MCF 10A (cell line): Measurements from ENCODE around the gene GALNT12. TPM values are rescaled to one million over a fixed set of nuclear protein-coding genes. Genes with fewer than 3 reads are reported as not detected.

Experiments used
- BruUV-seq: library from RNA; stranded (reverse); fragments of 400-500 nt; replicated peaks from 2 replicates; lab custom pipeline; 2021; lab: Mats Ljungman, UMichigan
- CTCF ChIA-PET: fragments of 300-600 bp; sonication (Branson Sonifier 250); formaldehyde crosslinking; extraction: SDS; loops from one replicate; lab custom pipeline; 2021; ENCODE audit warnings: antibody characterized with exemption, inconsistent platforms; lab: Yijun Ruan, JAX
- POLR2A ChIA-PET: fragments of 300-600, 350-650 bp; sonication (Branson Sonifier 250); formaldehyde crosslinking; extraction: SDS; loops from one replicate; lab custom pipeline; 2020; ENCODE audit warnings: antibody characterized with exemption, inconsistent platforms; lab: Yijun Ruan, JAX
- DNase-seq: peaks from one replicate; pipeline ENCODE4 v3.0.0-alpha.2; 2018; ENCODE audit not compliant: unreplicated experiment
- H3K27ac Mint-ChIP-seq: one replicate; pipeline ENCODE4 v1.8.0; 2022; ENCODE audit warnings: mild to moderate bottlenecking, low read depth, mixed read lengths; ENCODE audit not compliant: unreplicated experiment
- H3K27me3 Mint-ChIP-seq: one replicate; pipeline ENCODE4 v1.8.0; 2022; ENCODE audit warnings: mixed read lengths; ENCODE audit not compliant: insufficient read depth, unreplicated experiment
- H3K36me3 Mint-ChIP-seq: one replicate; pipeline ENCODE4 v1.8.0; 2022; ENCODE audit warnings: mild to moderate bottlenecking, moderate library complexity, mixed read lengths; ENCODE audit not compliant: insufficient read depth, unreplicated experiment
- H3K4me1 Mint-ChIP-seq: one replicate; pipeline ENCODE4 v1.8.0; 2022; ENCODE audit warnings: mixed read lengths; ENCODE audit not compliant: insufficient read depth, unreplicated experiment
- H3K4me3 Mint-ChIP-seq: one replicate; pipeline ENCODE4 v1.8.0; 2022; ENCODE audit warnings: mild to moderate bottlenecking, moderate library complexity, mixed read lengths; ENCODE audit not compliant: unreplicated experiment
- H3K9me3 Mint-ChIP-seq: one replicate; pipeline ENCODE4 v1.8.0; 2022; ENCODE audit warnings: mixed read lengths; ENCODE audit not compliant: unreplicated experiment
- intact Hi-C: fragments of 100-400 bp; cut with micrococcal nuclease; formaldehyde crosslinking; loops from 2 replicates; pipeline ENCODE4 v1.14.1; 2022
- total RNA-seq: library from RNA; stranded (reverse); gene quantifications from 2 replicates; pipeline ENCODE4 v1.2.3, GENCODE V29; 2022
- TF ChIP-seq, protein P1 (sequence below): fragments of 200-600 bp; IDR thresholded peaks from one replicate; pipeline ENCODE4 v1.8.0; 2022; ENCODE audit warnings: antibody characterized with exemption, mild to moderate bottlenecking; ENCODE audit not compliant: unreplicated experiment

GALNT12 gene
- total RNA-seq, 1 experiment from 2014 or later = not detected

GRCh38 chr9:98818764-98819163 is 11.3 kb downstream of the GALNT12 start:
- Mint-ChIP-seq H3K9me3 (no peaks in the 10 kb centered on the region), H3K4me1 (no peaks in the 10 kb centered on the region), H3K36me3 (no peaks in the 10 kb centered on the region), H3K4me3 (no peak overlapping the region), H3K27me3 (peaks cover 24% of the 10 kb centered on the region), H3K27ac (no peak overlapping the region)
- DNase-seq = no peak
- ChIA-PET CTCF (no interaction called here), POLR2A (interaction anchor here (1.0 kb wide), 1 partner anchor 17 kb away, joined by 3 read pairs; no protein-coding TSS in a partner anchor)
- TF ChIP-seq, protein P1, sequence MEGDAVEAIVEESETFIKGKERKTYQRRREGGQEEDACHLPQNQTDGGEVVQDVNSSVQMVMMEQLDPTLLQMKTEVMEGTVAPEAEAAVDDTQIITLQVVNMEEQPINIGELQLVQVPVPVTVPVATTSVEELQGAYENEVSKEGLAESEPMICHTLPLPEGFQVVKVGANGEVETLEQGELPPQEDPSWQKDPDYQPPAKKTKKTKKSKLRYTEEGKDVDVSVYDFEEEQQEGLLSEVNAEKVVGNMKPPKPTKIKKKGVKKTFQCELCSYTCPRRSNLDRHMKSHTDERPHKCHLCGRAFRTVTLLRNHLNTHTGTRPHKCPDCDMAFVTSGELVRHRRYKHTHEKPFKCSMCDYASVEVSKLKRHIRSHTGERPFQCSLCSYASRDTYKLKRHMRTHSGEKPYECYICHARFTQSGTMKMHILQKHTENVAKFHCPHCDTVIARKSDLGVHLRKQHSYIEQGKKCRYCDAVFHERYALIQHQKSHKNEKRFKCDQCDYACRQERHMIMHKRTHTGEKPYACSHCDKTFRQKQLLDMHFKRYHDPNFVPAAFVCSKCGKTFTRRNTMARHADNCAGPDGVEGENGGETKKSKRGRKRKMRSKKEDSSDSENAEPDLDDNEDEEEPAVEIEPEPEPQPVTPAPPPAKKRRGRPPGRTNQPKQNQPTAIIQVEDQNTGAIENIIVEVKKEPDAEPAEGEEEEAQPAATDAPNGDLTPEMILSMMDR = no peak
- intact Hi-C loops = no loop called here
- no TSS peak for BruUV-seq

DNA sequence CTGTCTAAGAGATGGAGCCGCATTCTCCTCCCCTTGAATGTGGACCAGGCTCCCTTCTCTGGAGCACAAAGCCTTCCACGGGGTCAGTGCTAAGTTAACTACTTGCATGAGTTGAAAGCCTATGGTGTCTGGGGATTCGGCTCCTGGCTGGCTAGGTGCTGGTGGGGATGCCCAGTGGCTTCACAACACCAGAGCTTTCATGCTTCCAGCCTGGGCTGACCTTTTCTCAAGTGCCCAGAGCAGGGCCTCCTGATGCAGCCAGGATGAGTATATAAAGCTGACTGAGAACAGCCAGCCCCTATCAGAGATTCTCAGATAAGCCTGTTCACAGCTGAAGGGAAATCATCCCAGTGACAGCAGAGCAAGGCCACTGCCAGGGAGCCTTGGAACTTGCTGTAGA is 11.8 kb downstream of the GALNT12 start:
- DNase-seq = no peak
- CTCF ChIA-PET = no interaction called here

GRCh38 chr9:98821831-98822230 is 14.4 kb downstream of the GALNT12 start:
- Mint-ChIP-seq H3K9me3 (no peaks in the 10 kb centered on the region), H3K36me3 (no peaks in the 10 kb centered on the region), H3K27ac (no peak overlapping the region), H3K4me3 (no peak overlapping the region), H3K4me1 (no peaks in the 10 kb centered on the region), H3K27me3 (peaks cover 26% of the 10 kb centered on the region)
- ChIA-PET POLR2A (no interaction called here), CTCF (interaction anchor here (0.7 to 0.8 kb wide), 2 partner anchors 85 to 177 kb away, joined by 3 to 4 read pairs; no protein-coding TSS in a partner anchor)
- intact Hi-C loops = loop anchor here (10.0 kb wide), 1 partner anchor 57 kb away; no protein-coding TSS in a partner anchor
- TF ChIP-seq, protein P1 = no peak
- BruUV-seq = no TSS peak
- DNase-seq = no peak

More for the DNA sequence above, 11.8 kb downstream of the GALNT12 start:
- POLR2A ChIA-PET = no interaction called here
- TF ChIP-seq, protein P1 = no peak
- Mint-ChIP-seq H3K9me3 (no peaks in the 10 kb centered on the region), H3K36me3 (no peaks in the 10 kb centered on the region), H3K27ac (no peak overlapping the region), H3K4me1 (no peaks in the 10 kb centered on the region), H3K27me3 (peaks cover 26% of the 10 kb centered on the region), H3K4me3 (no peak overlapping the region)
- no TSS peak for BruUV-seq
- intact Hi-C loops = no loop called here

DNA sequence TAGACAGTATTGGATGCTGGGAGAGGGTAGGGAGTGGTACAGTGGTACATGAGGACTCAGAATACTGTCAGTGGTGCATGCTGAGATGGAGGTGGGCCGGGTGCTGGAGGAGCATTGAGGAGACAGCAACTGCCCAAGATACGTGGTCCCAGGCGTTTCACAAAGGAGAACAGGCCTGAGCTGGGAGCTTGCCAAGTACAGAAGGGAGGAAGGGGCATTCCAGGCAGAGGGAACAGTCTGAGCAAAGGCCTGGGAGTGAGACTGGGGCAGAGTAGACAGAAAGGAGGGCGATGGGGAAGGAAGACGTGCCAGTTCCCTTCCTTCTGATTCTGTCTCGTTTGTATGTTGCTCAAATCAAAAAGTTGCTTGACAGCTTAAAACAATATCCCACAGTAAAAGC is 15.2 kb downstream of the GALNT12 start:
- Mint-ChIP-seq H3K27ac (no peak overlapping the region), H3K4me1 (no peaks in the 10 kb centered on the region), H3K36me3 (no peaks in the 10 kb centered on the region), H3K27me3 (peaks cover 26% of the 10 kb centered on the region), H3K9me3 (no peaks in the 10 kb centered on the region), H3K4me3 (no peak overlapping the region)
- intact Hi-C loops = loop anchor here (10.0 kb wide), 1 partner anchor 58 kb away; no protein-coding TSS in a partner anchor
- no peak for DNase-seq
- BruUV-seq = no TSS peak
- TF ChIP-seq, protein P1 = no peak
- CTCF ChIA-PET = interaction anchor here (0.5 to 0.8 kb wide), 3 partner anchors 19 to 177 kb away, joined by 3 read pairs; no protein-coding TSS in a partner anchor
- POLR2A ChIA-PET = interaction anchor here (0.6 kb wide), 1 partner anchor 47 kb away, joined by 3 read pairs; no protein-coding TSS in a partner anchor
